EL (cell line): ENCODE results near the gene CPA4.

Experiments
- DNase-seq: peaks from one replicate; pipeline ENCODE4 v3.0.0-alpha.2; 2016

CPA4 gene

DNA sequence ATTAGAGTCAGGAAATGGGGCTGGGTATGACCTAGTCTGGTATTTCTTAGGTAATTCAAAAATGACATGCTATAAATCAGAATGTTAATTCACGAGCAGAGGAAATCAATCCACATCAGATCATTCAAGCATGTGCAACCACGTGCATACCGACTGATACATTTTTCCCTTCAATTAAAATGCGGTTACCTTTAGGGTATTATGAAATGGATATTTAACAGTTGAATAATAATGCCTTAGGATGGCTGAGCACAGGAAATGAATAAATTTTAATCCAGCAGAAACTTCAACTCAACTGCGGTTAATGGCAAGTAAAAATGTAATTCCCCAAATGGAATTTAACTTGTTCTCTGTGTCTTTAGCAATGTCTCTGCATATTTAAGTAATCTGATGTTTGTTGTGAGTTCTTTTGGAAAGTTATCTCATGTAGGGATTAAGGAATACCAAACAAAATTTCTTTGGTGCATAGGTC, 17.1 kb upstream of the CPA4 start:
- DNase-seq, result peak; percentile 31

DNA sequence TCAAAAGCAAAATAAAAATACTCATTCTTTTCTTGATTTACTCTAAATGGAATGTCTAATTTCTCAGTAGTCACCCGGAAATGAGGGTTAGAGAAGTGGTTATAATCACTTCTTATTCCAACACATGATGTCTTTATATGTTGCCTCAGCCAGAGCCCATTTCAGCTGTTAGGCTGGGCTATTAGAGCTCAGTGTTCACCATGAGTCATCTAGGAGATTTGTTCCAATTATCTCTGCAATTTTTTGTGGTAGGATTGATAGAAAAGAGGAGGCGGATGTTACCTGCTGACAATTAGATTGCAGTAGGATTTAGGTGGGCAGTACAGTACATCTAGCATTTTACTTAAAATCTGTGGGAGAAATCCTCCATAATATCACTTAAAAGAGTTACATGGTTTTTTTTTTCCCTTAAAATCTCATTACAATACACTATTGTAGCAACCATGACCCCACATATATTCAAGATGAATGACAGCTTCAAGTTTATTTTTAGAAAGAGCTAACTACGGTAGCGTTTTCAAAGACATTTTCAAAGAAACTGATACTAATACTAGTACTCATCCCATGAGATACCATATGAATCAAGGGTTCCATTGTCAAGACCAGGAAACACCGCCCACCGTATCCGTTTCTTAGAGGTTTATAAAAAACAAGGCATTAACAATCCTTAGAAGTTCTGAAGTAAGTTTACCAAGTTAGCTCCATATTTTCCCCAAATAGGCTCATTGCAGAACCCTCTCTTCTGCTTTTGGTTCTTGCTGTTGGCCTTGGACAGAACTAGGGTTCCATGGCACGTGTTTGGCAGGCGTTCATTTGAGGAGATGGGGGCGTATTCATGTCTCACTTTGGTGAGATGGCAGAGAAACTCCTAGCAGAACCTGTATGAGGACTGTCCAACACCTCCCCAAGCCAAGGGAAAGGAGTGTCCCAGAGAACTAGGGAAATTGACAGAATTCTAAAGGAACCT, 15.9 kb upstream of the CPA4 start:
- peak; percentile 63 for DNase-seq

DNA sequence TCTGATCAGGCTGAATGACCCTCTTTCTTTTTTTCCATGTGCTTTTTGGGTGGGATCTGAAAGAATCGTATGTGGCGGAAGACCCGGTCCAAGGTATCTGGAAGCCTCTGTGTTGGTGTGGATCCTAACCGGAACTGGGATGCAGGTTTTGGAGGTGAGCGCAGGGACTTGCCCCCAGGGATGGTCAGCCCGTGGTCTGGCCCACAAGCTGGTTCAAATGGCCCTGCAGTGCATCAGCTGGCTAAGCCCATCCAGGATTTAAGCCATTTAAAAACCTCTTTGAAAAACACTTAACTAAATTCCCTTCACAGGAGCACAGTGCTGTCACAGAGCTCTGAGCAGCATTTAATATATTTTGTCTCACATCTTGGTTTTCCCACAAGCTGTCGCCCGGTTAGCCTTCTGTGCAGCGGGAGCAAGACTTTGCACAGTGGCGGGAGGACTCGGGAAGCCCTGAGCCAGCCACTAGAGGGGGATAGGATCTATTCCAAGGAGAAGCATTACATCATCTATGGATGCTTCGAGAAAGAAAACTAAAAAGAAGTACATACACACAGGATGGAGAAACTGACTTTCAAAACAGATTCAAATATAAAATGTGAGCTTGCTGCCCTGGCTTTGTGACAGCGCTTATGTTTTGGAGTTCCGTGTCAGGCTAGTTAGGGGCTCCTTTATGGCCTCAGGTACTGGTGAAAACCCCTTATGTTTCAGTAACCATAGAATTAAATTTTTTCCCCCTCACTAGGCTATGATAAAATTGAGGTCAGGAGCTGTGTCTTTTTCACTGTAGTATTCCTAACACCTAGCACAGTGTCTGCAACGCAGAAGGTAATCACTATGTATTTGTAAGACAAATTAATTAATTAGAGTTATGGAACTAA, 15.0 kb upstream of the CPA4 start:
- DNase-seq, result peak; percentile 63

DNA sequence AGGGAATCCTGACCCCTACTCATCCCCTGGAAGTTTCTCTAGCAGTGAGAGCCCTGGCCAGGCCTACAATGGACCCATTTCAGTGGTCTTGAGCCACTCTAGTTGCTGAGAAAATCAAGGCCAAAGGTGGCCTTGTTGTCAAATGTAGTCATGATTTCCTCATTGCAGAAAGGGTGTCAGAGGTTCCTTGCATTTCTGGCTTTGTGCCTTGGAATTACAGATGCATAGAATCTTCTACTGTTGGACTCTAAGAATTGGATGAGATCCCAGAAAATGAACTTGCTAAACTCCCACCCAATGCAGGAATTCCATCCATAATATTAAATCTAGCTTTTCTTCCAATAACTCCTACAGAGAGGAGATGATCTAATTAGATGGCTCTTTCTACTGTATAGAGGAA, 14.1 kb upstream of the CPA4 start:
- peak; percentile 90 for DNase-seq

DNA sequence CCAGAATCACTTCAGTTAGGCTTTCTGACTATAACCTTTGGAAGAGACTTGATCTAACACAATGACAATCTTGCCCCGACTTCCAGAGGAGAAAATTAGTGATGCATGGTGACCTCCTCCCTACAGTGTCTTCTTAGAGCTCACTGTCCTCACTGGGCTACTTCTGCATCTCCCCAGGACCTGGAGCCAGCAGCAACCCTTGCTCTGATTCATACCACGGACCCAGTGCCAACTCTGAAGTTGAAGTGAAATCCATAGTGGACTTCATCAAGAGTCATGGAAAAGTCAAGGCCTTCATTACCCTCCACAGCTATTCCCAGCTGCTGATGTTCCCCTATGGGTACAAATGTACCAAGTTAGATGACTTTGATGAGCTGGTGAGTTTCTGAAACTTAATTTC, 13.7 kb upstream of the CPA4 start:
- peak; percentile 26 for DNase-seq

DNA sequence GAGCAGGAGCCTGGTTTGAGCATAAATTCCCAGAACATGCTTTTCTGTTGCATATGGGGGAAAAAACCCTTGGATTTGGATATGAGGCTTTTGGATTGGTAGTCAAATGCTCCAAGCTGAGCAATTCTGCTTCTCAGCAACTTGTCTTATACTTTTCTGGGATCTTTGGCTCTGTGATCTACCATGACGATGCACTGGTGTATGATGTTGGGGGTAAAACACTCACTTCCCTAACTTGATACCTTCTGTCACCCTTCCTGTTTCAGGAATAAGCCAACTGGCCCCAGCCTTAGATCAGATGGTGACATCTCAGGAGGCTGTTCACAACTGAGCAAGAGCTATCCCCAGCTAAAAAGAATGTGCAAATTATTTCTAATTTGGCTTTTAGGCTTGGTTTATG, 13.1 kb upstream of the CPA4 start:
- DNase-seq, result no peak

DNA sequence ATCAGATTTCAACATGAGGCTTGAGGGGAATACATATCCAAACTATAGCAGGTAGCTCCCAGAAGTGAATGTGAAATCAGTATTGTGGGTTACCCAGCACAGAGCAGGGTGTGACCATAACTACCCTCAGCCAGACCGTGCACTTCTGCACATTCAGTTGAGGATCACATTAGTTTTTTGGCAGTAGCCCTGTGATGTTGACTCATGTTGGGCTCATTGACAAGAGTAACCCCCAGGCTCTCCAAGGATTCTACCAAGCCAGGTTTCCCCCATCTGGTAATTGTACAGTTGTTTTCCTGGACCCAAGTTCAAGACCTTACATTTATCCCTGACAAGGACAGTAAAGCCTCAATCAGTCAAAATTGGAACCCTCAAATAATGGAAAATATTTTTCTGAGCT, 11.7 kb upstream of the CPA4 start:
- peak; percentile 67 for DNase-seq

DNA sequence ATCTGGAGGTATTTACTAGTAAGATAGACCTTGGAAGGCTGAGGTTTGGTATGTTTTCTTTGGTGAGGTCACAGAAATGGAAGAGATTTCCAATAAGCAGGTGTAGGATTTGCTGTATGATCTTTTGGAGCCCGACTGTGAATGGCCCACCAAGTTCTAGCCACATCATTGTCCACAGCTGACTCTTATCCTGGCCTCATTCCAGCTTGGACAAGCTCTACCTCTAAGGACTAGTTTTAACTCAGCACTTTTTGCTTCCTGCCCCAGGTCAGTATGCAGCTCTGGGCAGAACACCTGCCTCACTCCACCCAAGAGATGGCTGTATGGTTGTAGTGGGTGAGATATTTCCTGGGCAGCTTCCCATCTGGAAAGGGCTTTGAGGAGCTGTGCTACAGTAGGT, 6.1 kb upstream of the CPA4 start:
- no peak for DNase-seq

DNA sequence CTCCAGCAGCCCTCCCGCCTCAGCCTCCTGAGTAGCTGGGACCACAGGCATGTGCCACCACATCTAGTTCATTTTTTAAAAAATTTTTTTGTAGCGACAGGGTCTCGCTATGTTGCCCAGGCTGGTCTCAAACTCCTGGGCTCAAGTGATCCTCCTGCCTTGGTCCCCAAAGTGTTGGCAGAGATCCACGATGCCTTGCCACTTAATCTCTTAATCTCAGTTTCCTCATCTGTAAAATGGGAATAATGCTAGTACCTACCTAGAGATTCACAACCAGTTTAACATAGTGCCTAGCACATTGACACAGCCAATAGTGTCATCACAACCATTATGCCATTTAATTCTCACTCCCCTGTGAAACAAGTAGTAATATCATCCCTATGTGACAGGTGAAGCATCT, 4.8 kb upstream of the CPA4 start:
- no peak for DNase-seq

DNA sequence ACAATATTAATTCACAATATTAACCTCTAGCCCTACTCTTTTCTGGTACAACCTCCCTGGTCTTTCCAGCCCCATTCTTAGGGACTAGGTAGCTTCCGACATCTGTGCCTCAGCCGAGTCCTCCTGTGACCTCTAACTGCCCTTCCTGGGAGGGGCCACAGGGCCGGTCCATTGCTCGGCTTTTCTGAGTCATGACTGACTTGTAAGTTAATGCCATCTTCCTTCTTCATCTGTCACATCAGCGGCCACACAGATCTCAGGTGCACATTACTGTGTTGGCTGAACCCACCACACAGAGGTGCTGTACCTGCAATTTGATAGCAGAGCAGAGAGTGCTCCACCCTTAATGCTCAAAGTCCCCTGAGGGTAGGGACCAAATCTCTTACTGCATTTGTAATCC, 4.1 kb upstream of the CPA4 start:
- no peak for DNase-seq

DNA sequence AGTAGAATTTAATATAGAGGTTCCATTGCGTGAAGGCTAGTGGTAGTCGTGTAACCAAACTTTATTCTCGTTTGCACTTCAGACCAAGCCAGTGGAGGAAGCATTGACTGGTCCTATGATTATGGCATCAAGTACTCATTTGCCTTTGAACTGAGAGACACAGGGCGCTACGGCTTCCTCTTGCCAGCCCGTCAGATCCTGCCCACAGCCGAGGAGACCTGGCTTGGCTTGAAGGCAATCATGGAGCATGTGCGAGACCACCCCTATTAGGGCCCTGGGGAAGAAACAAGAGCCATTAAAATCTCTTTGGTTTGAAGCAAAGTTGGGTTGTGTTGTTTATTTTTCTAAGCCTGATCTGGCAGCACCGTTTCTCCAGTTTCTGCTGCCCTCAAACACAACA, 3.5 kb upstream of the CPA4 start:
- DNase-seq, result no peak

DNA sequence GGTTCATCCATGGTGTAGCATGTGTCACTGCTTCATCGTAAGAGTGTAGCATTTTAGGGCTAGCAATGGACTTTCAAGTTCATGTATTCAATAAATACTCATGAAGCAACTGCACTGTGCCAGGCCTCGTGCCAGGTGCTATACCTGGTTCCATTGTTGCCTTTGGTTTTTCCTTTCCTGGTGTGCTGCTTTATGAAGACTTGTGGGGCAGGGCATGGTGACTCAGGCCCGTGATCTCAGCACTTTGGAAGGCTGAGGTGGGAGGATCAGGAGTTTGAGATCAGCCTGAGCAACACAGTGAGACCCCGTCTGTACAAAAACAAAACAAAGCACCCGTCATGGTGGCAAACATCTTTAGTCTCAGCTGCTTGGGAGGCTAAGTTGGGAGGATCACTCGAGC, 2.2 kb upstream of the CPA4 start:
- DNase-seq, result peak; percentile 75

DNA sequence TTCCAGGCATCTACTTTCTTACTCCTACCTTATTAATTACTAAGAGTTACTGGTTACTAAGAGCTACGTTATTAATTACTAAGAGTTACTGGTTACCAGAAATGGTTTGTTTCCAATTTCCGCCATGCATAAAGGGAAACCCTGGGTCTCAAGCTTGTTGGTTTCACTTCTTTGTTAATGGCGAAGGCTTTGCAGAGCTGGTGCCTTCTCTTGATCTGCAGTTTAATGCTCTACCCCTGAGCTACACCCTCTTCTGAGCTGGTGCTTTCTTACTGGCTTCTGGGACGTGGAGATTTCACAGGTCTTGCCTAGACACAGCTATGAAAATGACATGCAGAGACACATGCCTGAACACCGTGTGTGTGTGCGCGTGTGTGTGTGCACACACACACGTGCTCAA, 560 bp downstream of the CPA4 start:
- DNase-seq, result no peak

DNA sequence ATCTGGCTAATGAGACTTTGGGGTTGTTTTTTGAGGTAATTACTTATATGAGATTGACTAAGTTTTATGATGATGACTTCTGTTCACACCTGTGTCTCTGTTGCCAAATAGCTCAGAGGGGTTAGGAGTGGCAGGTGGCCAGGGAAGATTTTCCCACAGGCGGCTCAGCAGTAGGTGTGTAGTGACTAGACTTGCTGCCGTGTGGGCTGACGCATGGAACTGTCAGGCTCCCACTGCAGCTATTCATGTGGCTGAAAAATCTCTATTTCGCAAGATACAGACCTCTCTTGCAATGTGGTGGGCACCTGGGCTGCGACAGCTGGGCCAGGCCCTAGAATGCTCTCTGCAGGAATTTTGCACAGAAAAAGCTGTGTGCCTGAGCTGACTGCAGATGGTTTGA, 1.4 kb downstream of the CPA4 start:
- peak; percentile 23 for DNase-seq

DNA sequence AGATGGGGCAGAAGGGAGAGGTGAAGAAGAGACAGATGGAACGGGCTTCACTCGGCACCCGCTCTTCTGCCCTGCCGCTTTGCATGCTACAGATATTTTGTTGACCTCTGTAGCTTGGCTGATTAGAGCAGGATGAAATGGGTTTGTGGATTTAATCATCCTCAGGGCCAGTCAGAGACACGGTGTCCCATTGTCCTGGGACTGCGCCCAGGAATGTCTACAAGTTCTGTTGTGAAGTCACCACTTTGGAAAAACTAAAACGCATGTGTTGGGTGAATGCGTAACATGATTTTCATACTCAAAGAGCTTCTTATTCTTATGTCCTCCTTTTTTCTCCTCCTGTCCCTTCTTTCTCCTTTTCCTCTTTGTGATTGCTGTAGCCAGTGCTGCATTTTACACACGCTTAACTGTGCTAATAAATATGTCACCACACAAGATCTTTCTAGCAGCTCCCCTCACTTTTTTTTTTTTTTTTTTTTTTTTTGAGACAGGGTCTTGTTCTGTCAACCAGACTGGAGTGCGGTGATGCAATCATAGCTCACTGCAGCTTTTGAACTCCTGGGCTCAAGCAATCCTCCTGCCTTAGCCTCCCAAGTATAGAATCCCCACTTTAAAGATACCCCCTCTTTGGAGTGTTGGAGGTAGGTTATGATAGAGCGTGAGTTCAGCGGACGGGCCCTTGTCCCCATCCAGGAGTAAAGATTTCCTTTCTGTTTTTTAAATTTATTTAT, 3.4 kb downstream of the CPA4 start:
- DNase-seq, result no peak

DNA sequence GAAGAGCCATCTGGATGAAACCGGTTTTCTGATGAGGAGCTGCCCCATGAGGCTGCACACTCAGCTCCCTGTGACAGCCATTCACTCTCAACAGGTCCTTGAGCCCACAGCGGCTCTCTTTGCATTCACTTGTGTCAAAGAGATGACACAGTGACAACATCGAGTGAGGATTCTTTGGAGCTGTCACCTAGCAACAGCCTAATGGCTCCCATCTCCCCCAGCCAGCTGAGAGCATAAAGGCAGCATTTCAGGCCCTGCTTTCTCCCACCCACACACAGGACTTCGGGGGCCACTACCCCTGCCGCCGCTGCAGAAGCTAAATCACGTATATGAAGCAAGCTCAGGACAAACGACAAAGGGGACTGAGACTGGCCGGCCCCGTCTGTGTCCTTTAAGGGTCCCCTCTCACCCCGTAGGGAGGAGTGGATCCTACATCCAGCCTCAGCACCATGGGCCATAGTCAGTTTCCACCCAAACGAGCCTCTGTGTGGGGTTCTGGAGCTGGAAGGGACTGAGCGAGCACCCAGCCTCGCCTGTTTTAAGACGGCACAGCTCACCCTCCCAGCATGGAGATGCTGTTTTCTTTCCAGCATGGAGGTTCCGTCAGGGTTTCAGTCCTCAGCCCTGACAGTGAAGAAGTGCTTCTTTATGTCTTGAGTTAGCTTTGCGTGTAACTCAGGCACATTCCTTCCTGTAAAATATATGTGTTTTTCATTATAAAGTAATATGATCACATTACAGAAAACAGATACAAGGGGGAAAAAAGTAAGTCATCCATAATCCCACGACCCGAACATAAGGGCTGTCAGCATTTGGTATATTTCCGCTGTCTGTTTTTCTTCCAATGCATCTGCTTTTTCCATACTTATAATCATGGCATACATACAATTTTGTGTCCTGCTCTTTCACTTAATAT, 4.9 kb downstream of the CPA4 start:
- no peak for DNase-seq

DNA sequence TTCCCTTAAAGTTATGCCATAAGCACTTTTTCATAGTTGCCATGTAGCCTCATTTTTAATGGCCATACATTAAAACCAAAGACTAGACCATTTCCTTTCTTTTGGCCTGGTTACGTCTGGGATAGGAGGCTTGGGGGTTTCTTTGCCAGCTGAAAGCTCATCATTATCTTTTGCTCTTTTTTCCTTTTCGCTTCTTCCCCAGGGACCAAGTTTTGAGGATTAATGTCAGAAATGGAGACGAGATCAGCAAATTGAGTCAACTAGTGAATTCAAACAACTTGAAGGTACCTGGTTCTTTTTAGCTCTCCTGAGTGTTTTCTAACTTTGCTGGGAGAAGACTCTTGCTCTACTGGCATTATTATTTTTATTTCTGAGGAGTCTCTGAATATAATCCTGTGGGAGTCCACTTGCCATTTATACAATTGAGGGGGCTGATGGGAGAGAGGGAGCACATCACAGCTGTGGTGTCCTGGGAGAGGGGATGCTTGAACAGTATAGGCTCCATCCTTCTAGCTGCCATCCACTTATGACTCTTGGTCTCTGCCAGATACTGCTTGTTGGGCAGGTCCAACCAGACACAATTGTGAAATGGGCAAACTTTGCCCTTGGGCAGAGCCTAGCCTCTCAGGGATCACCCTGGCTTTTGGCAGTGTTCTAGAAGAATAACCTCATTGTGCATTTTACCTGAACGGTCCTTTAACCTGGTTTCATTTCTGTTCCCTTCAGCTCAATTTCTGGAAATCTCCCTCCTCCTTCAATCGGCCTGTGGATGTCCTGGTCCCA, 5.8 kb downstream of the CPA4 start:
- no peak for DNase-seq

DNA sequence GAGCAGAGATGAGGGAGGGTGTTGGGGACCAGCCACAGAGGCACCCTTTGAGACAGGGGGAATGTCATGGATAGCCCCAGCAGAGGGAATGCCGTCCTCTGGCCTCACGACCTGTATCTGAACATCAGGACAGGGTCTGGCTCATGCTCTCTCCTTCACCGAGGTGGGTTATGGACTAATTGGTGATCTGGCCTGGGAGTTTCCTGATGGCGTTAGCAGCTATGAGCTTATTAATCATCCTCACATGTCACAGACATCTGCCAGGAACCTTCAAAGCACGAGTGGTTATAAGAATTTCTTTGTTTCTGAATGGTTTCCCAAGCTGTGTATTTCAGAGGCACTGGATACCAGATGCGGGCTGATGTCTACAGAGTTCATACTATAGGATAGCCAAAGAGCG, 6.9 kb downstream of the CPA4 start:
- DNase-seq, result no peak

DNA sequence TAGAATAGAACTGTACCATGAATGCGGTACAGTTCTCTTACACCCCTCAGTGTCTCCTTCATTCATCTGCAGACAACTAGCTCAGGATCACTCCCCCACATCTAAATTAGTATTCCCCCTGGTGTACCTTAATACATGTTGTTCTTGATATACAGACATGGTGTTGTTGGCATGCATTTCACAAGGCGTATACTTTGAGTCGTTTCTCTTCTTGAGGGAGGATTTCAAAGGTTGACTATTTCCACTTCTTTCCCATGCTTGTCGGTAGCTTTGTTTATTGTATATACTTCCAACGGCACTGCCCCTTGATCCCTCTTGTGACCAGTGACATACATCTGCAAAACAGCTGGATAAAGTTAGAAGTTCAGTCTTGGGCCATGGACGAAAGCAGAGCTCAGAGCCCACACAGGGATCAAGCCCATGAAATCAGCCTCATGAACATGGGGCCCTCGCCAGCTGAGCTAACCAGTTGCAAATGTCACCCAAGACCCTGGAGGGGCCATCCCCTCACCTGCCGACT, 8.6 kb downstream of the CPA4 start:
- no peak for DNase-seq

DNA sequence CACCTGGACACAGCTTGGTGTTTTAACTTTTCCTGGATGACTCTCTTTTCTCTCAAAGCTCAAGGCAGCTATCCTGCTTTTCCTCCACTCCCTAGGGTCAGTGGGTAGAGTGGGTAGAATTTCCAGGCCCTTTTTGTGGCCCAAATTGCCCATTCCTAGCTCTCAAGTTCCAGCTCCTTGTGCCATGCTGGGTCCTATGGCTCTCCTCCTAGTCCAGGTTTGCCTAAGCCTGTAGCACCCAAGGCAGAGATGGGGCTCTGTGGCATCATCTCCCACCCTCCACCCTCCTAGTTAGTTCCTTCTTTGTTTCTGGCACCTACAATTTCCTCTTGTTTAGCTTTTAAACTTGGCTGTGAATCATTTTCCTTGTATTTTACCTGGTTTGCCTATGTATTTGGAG, 9.7 kb downstream of the CPA4 start:
- no peak for DNase-seq

DNA sequence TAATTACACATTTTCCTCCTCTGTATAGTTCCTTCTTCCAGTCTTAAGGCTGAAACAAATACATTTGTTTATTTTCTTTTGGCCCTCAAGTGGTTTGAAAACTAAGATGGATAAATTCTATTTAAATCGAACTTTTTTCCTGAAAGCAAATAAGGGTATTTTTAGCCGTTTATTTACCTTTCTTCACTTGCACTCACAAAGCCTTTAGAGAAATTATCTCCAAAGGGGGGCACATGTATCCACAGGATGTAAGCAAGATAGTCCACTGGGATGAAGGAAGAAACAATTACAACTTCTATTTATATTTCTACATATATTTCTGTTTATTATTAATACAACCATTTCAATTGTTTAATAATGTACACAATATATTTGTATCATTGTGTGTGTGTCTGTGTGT, 10.2 kb downstream of the CPA4 start:
- DNase-seq, result no peak
